WTC11 (cell line): ENCODE data around the gene SEPTIN3.

Source experiments
- AFF4 ChIP-seq: sonication (generic); formaldehyde crosslinking; IDR thresholded peaks from 2 replicates; pipeline ENCODE4 v1.8.1; 2023; ENCODE audit warnings: mild to moderate bottlenecking, missing genetic modification reagents, borderline replicate concordance
- CTCF ChIP-seq: fragments of 200-600 bp; IDR thresholded peaks from 2 replicates; pipeline ENCODE4 v1.8.0; 2022; ENCODE audit warnings: antibody characterized with exemption
- ESRRA ChIP-seq: sonication (generic); formaldehyde crosslinking; IDR thresholded peaks from 2 replicates; pipeline ENCODE4 v1.8.1; 2022; ENCODE audit warnings: mild to moderate bottlenecking, missing genetic modification reagents, borderline replicate concordance
- FOXP4 ChIP-seq: sonication (generic); formaldehyde crosslinking; IDR thresholded peaks from 2 replicates; pipeline ENCODE4 v1.8.0; 2022; ENCODE audit warnings: mild to moderate bottlenecking, missing genetic modification reagents
- GABPB1 ChIP-seq: sonication (generic); formaldehyde crosslinking; IDR thresholded peaks from 2 replicates; pipeline ENCODE4 v1.8.1; 2023; ENCODE audit warnings: mild to moderate bottlenecking, missing genetic modification reagents
- MAX ChIP-seq: sonication (generic); formaldehyde crosslinking; IDR thresholded peaks from 2 replicates; pipeline ENCODE4 v1.8.0; 2022; ENCODE audit warnings: mild to moderate bottlenecking, missing genetic modification reagents
- OVOL2 ChIP-seq: fragments of 250-450 bp; sonication (Bioruptor Pico); IDR thresholded peaks from 2 replicates; pipeline ENCODE4 v1.9.0; 2021; ENCODE audit warnings: mild to moderate bottlenecking, borderline replicate concordance
- RELA ChIP-seq: sonication (generic); formaldehyde crosslinking; IDR thresholded peaks from 2 replicates; pipeline ENCODE4 v1.8.1; 2022; ENCODE audit warnings: missing genetic modification reagents, mild to moderate bottlenecking, borderline replicate concordance
- SP1 ChIP-seq: sonication (generic); formaldehyde crosslinking; conservative IDR thresholded peaks from 2 replicates; pipeline ENCODE4 v1.8.1; 2022; ENCODE audit warnings: missing genetic modification reagents
- TEAD1 ChIP-seq: sonication (generic); formaldehyde crosslinking; IDR thresholded peaks from 2 replicates; pipeline ENCODE4 v1.8.0; 2022; ENCODE audit warnings: mild to moderate bottlenecking, missing genetic modification reagents
- TP53 ChIP-seq: sonication (generic); formaldehyde crosslinking; IDR thresholded peaks from 2 replicates; pipeline ENCODE4 v1.8.1; 2023; ENCODE audit warnings: mild to moderate bottlenecking, missing genetic modification reagents
- ZNF121 ChIP-seq: sonication (generic); formaldehyde crosslinking; IDR thresholded peaks from 2 replicates; pipeline ENCODE4 v1.8.0; 2023; ENCODE audit warnings: missing genetic modification reagents
- ZNF263 ChIP-seq: sonication (generic); formaldehyde crosslinking; IDR thresholded peaks from 2 replicates; pipeline ENCODE4 v1.8.1; 2022; ENCODE audit warnings: low read depth, mild to moderate bottlenecking, moderate library complexity, missing genetic modification reagents
- ZNF281 ChIP-seq: sonication (generic); formaldehyde crosslinking; IDR thresholded peaks from 2 replicates; pipeline ENCODE4 v1.8.0; 2023; ENCODE audit warnings: mild to moderate bottlenecking, missing genetic modification reagents

GRCh38 chr22:41970601-41971000 is 1.4 kb downstream of the SEPTIN3 start:
- no peak for TF ChIP-seq AFF4
- TF ChIP-seq ZNF121: no peak
- TF ChIP-seq CTCF: no peak
- no peak for TF ChIP-seq ZNF281 (CRISPR knock-in tag)
- TF ChIP-seq TEAD1: no peak
- TF ChIP-seq RELA (CRISPR knock-in tag): no peak
- no peak for TF ChIP-seq TP53 (CRISPR knock-in tag)
- TF ChIP-seq SP1 (CRISPR knock-in tag): no peak
- no peak for TF ChIP-seq GABPB1
- TF ChIP-seq ZNF263 (CRISPR knock-in tag): no peak
- TF ChIP-seq MAX: no peak
- no peak for TF ChIP-seq ESRRA (CRISPR knock-in tag)
- no peak for TF ChIP-seq OVOL2
- no peak for TF ChIP-seq FOXP4 (CRISPR knock-in tag)
